PC-3 (cell line): ENCODE results near the gene EXOC6B. TPM values are rescaled to one million over a fixed set of nuclear protein-coding genes. Genes with fewer than 3 reads are reported as not detected.

Experiments
- ATAC-seq: fragments of 200-7000 bp; cut with Tn5 transposase; 2 replicates; pipeline ENCODE4 v1.9.1; 2020; ENCODE audit warnings: mild to moderate bottlenecking, moderate library complexity
- BruUV-seq: library from RNA; stranded (reverse); fragments of 400-500 nt; replicated peaks from 2 replicates; lab custom pipeline; 2021; lab: Mats Ljungman, UMichigan
- CTCF ChIA-PET: fragments of 300-600 bp; sonication (Branson Sonifier 250); formaldehyde crosslinking; loops from one replicate; lab custom pipeline; 2022; ENCODE audit warnings: antibody characterized with exemption; lab: Charles Lee
- POLR2A ChIA-PET: fragments of 300-600 bp; sonication (Branson Sonifier 250); formaldehyde crosslinking; loops from one replicate; lab custom pipeline; 2022; ENCODE audit warnings: antibody characterized with exemption; ENCODE audit not compliant: unreplicated experiment; lab: Charles Lee
- DNase-seq: peaks from one replicate; pipeline ENCODE4 v3.0.0-alpha.2; 2015
- H2AFZ ChIP-seq: fragments of 300-600 bp; sonication (generic); 2 replicates; pipeline ENCODE4 v1.6.0; 2016; ENCODE audit warnings: antibody characterized with exemption, low read length
- H3F3A ChIP-seq: fragments of 300-600 bp; sonication (generic); one replicate; pipeline ENCODE4 v1.6.0; 2017; ENCODE audit warnings: antibody characterized with exemption, low read length, control low read depth, mild to moderate bottlenecking; ENCODE audit not compliant: unreplicated experiment
- H3K27ac ChIP-seq: fragments of 300-600 bp; sonication (generic); 2 replicates; pipeline ENCODE4 v1.5.1; 2016; ENCODE audit warnings: mild to moderate bottlenecking, low read length
- H3K27me3 ChIP-seq: fragments of 300-600 bp; sonication (generic); 2 replicates; pipeline ENCODE4 v1.6.1; 2016; ENCODE audit warnings: low read length, mixed read lengths
- H3K36me3 ChIP-seq: fragments of 300-600 bp; sonication (generic); 2 replicates; pipeline ENCODE4 v1.6.1; 2016; ENCODE audit warnings: low read depth, mixed run types, low read length, mixed read lengths
- H3K4me1 ChIP-seq: fragments of 300-600 bp; sonication (generic); 2 replicates; pipeline ENCODE4 v1.5.1; 2016; ENCODE audit warnings: low read length; ENCODE audit not compliant: insufficient read depth
- H3K4me2 ChIP-seq: fragments of 300-600 bp; sonication (generic); 2 replicates; pipeline ENCODE4 v1.6.0; 2016; ENCODE audit warnings: low read length
- H3K4me3 ChIP-seq: fragments of 300-600 bp; sonication (generic); 2 replicates; pipeline ENCODE4 v1.5.1; 2016; ENCODE audit warnings: mild to moderate bottlenecking, low read length, mixed read lengths
- H3K79me2 ChIP-seq: fragments of 300-600 bp; sonication (generic); 2 replicates; pipeline ENCODE4 v1.6.1; 2017; ENCODE audit warnings: low read length, mixed read lengths
- H3K9ac ChIP-seq: fragments of 300-600 bp; sonication (generic); 2 replicates; pipeline ENCODE4 v1.6.0; 2016; ENCODE audit warnings: mild to moderate bottlenecking, low read length
- H3K9me2 ChIP-seq: fragments of 300-600 bp; sonication (generic); replicated peaks from 2 replicates; pipeline ENCODE4 v1.6.1; 2016; ENCODE audit warnings: mixed run types, low read length, mixed read lengths
- H3K9me3 ChIP-seq: fragments of 300-600 bp; sonication (generic); 2 replicates; pipeline ENCODE4 v1.6.1; 2016; ENCODE audit warnings: low read length, mixed read lengths
- H4K20me1 ChIP-seq: fragments of 300-600 bp; sonication (generic); 2 replicates; pipeline ENCODE4 v1.6.1; 2016; ENCODE audit warnings: low read length, mixed read lengths
- CTCF ChIP-seq: fragments of 300-600 bp; sonication (generic); conservative IDR thresholded peaks from 2 replicates; pipeline ENCODE4 v1.5.1; 2017; ENCODE audit warnings: antibody characterized with exemption, low read depth, mild to moderate bottlenecking, low read length
- EZH2 ChIP-seq: fragments of 300-600 bp; sonication (generic); IDR thresholded peaks from one replicate; pipeline ENCODE4 v1.6.1; 2017; ENCODE audit warnings: antibody characterized with exemption, mild to moderate bottlenecking, low read length; ENCODE audit not compliant: unreplicated experiment
- EZH2phosphoT487 ChIP-seq: fragments of 300-600 bp; sonication (generic); IDR thresholded peaks from 2 replicates; pipeline ENCODE4 v1.6.1; 2018; ENCODE audit warnings: mild to moderate bottlenecking, antibody characterized with exemption, low read length, borderline replicate concordance
- intact Hi-C: fragments of 100-400 bp; cut with micrococcal nuclease; formaldehyde crosslinking; loops from 2 replicates; pipeline ENCODE4 v1.9.0; 2023
- total RNA-seq: library from RNA; depleted of rRNA; stranded (reverse); fragments of >200 nt; gene quantifications from 2 replicates; pipeline ENCODE4 v1.2.3, GENCODE V29; 2014

The EXOC6B gene
- total RNA-seq, 1 experiment from 2014 or later: 13.9 TPM

- Histone ChIP-seq H3K9me3 (no peaks in the 10 kb centered on the region), H3K27me3 (no peaks in the 10 kb centered on the region), H3K79me2 (no peaks in the 10 kb centered on the region), H3K9me2 (no peaks in the 10 kb centered on the region), H3K4me1 (no peaks in the 10 kb centered on the region), H3K27ac (no peak overlapping the region), H3K4me2 (no peak overlapping the region), H3F3A (no peaks in the 10 kb centered on the region), H2AFZ (no peak overlapping the region), H3K4me3 (no peak overlapping the region), H4K20me1 (no peaks in the 10 kb centered on the region), H3K36me3 (no peaks in the 10 kb centered on the region), H3K9ac (no peak overlapping the region)
- DNase-seq (no peak), ATAC-seq (no peak)
- TF ChIP-seq EZH2: no peak
- TF ChIP-seq EZH2phosphoT487: no peak
- TF ChIP-seq CTCF: no peak
- ChIA-PET CTCF (no interaction called here), POLR2A (no interaction called here)
- no TSS peak for BruUV-seq
- intact Hi-C loops: no loop called here
These were observed 693.7 kb downstream of the EXOC6B start for GRCh38 chr2:72131916-72132841.

GRCh38 chr2:72131371-72131891 lies 694.4 kb downstream of the EXOC6B start:
- CTCF ChIA-PET: no interaction called here
- BruUV-seq: no TSS peak
- Histone ChIP-seq H3F3A (no peaks in the 10 kb centered on the region), H3K27me3 (no peaks in the 10 kb centered on the region), H4K20me1 (no peaks in the 10 kb centered on the region), H3K9me2 (no peaks in the 10 kb centered on the region), H2AFZ (no peak overlapping the region), H3K27ac (no peak overlapping the region), H3K4me1 (no peaks in the 10 kb centered on the region), H3K9me3 (no peaks in the 10 kb centered on the region), H3K79me2 (no peaks in the 10 kb centered on the region), H3K4me2 (no peak overlapping the region), H3K36me3 (no peaks in the 10 kb centered on the region), H3K4me3 (no peak overlapping the region), H3K9ac (no peak overlapping the region)
- no peak for TF ChIP-seq EZH2phosphoT487
- TF ChIP-seq CTCF: no peak
- no peak for TF ChIP-seq EZH2
- POLR2A ChIA-PET: no interaction called here
- ATAC-seq (no peak), DNase-seq (no peak)
- intact Hi-C loops: no loop called here
